K562 (cell line): ENCODE data around the gene FGF23. TPM values are rescaled to one million over a fixed set of nuclear protein-coding genes. Genes with fewer than 3 reads are reported as not detected.

Experiments used
- ATAC-seq: fragments of 200-7000 bp; cut with Tn5 transposase; 3 replicates; pipeline ENCODE4 v1.9.1; 2020; ENCODE audit warnings: moderate library complexity
- BruUV-seq: library from RNA; stranded (reverse); fragments of 400-500 nt; replicated peaks from 2 replicates; lab custom pipeline; 2021; lab: Mats Ljungman, UMichigan
- CTCF ChIA-PET: fragments of 300-600 bp; formaldehyde crosslinking; extraction: SDS; loops from one replicate; lab custom pipeline; 2021; ENCODE audit warnings: low intra/inter-chr PET ratio; lab: Yijun Ruan, JAX
- POLR2A ChIA-PET: fragments of 300-600, 350-650 bp; sonication (Branson Sonifier 250); formaldehyde crosslinking; extraction: SDS; loops from one replicate; lab custom pipeline; 2021; ENCODE audit warnings: antibody characterized with exemption, inconsistent platforms; lab: Yijun Ruan, JAX
- DNase-seq, 4 experiments: peaks; one replicate each; pipeline versions ENCODE4 v3.0.0 to v3.0.0-alpha.2; 2011 to 2018; ENCODE audit warnings: low spot score in 3 of 4, mixed read lengths in 3 of 4; ENCODE audit errors: extremely low read depth in 1 of 4
- FAIRE-seq: peaks from 2 replicates; lab custom pipeline; 2011; peaks lifted over from hg19 to GRCh38; lab: Jason Lieb, UNC
- H2AFZ ChIP-seq: 2 replicates; pipeline ENCODE4 v1.6.0; 2011; ENCODE audit warnings: low read depth, low read length, control low read depth, inconsistent platforms
- H3K27ac ChIP-seq: fragments of 200-600 bp; 3 replicates; pipeline ENCODE4 v1.8.0; 2011; ENCODE audit warnings: low read depth, mild to moderate bottlenecking, control low read depth, inconsistent platforms, low read length, moderate library complexity, mixed read lengths; ENCODE audit errors: extremely low read depth
- H3K27me3 ChIP-seq, 2 experiments: fragments of 300-600 bp in 1 of 2; 2 replicates in 1 of 2; 3 replicates in 1 of 2; pipeline versions ENCODE4 v1.6.0 to v1.8.0; 2011; ENCODE audit warnings: inconsistent platforms in 2 of 2, low read length in 2 of 2, mild to moderate bottlenecking in 1 of 2, mixed read lengths in 1 of 2, moderate library complexity in 1 of 2; ENCODE audit not compliant: control insufficient read depth in 2 of 2, insufficient read depth in 2 of 2
- H3K36me3 ChIP-seq: fragments of 300-600 bp; 3 replicates; pipeline ENCODE4 v1.8.0; 2011; ENCODE audit warnings: mild to moderate bottlenecking, low read length, inconsistent platforms; ENCODE audit not compliant: control insufficient read depth, insufficient read depth
- H3K4me1 ChIP-seq, 2 experiments: fragments of 200-600 bp in 1 of 2; replicated peaks in 1 of 2; 2 replicates in 1 of 2; 3 replicates in 1 of 2; pipeline versions ENCODE4 v1.5.1 to v1.8.0; 2011; ENCODE audit warnings: inconsistent platforms in 2 of 2, low read length in 2 of 2, mild to moderate bottlenecking in 1 of 2, mixed read lengths in 1 of 2, moderate library complexity in 1 of 2; ENCODE audit not compliant: control insufficient read depth in 2 of 2, insufficient read depth in 2 of 2
- H3K4me2 ChIP-seq: 2 replicates; pipeline ENCODE4 v1.6.1; 2011; ENCODE audit warnings: low read length, control low read depth, inconsistent platforms, mixed read lengths; ENCODE audit not compliant: insufficient read depth
- H3K4me3 ChIP-seq: fragments of 200-600 bp; sonication (generic), shearing (Covaris generic); 2 replicates; pipeline ENCODE4 v1.5.1; 2016; ENCODE audit warnings: control low read depth, inconsistent platforms
- H3K79me2 ChIP-seq: fragments of 200-600 bp; 3 replicates; pipeline ENCODE4 v1.8.0; 2011; ENCODE audit warnings: low read length, inconsistent platforms; ENCODE audit not compliant: control insufficient read depth, insufficient read depth
- H3K9ac ChIP-seq, 2 experiments: 2 replicates each; pipeline versions ENCODE4 v1.6.0 to v1.6.1; 2011; ENCODE audit warnings: low read depth in 2 of 2, low read length in 2 of 2, control low read depth in 1 of 2, inconsistent platforms in 1 of 2, mild to moderate bottlenecking in 1 of 2, mixed read lengths in 1 of 2; ENCODE audit not compliant: insufficient read depth in 1 of 2
- H3K9me1 ChIP-seq: one replicate; pipeline ENCODE4 v1.6.0; 2011; ENCODE audit warnings: inconsistent platforms, mild to moderate bottlenecking, low read length, moderate library complexity; ENCODE audit not compliant: control insufficient read depth, insufficient read depth
- H3K9me3 ChIP-seq: replicated peaks from 2 replicates; pipeline ENCODE4 v1.5.1; 2011; ENCODE audit warnings: low read depth, low read length, inconsistent platforms; ENCODE audit not compliant: control insufficient read depth, insufficient read depth
- H4K20me1 ChIP-seq: replicated peaks from 2 replicates; pipeline ENCODE4 v1.6.1; 2011; ENCODE audit warnings: low read length, inconsistent platforms, mixed read lengths; ENCODE audit not compliant: control insufficient read depth, insufficient read depth
- EP400 ChIP-seq: fragments of 450-650 bp; IDR thresholded peaks from 2 replicates; pipeline ENCODE4 v1.6.1; 2017; ENCODE audit warnings: antibody characterized with exemption, mild to moderate bottlenecking, moderate library complexity
- FOXP1 ChIP-seq: sonication (generic); formaldehyde crosslinking; IDR thresholded peaks from 2 replicates; pipeline ENCODE4 v1.8.0; 2022; ENCODE audit warnings: mild to moderate bottlenecking, missing genetic modification reagents
- KLF1 ChIP-seq: fragments of 450-650 bp; IDR thresholded peaks from 2 replicates; pipeline ENCODE4 v1.6.1; 2016; ENCODE audit warnings: missing genetic modification characterization, missing compliant biosample characterization
- MCM5 ChIP-seq: fragments of 450-650 bp; IDR thresholded peaks from 2 replicates; pipeline ENCODE4 v1.6.1; 2016; ENCODE audit warnings: low read depth
- NFIC ChIP-seq: fragments of 450-650 bp; IDR thresholded peaks from 2 replicates; pipeline ENCODE4 v1.6.1; 2017; ENCODE audit warnings: mild to moderate bottlenecking, inconsistent platforms
- RUNX1 ChIP-seq: sonication (generic); IDR thresholded peaks from 2 replicates; pipeline ENCODE4 v1.6.1; 2016; ENCODE audit warnings: antibody characterized with exemption, low read depth
- SIN3A ChIP-seq, 2 experiments: fragments of 150-350 bp in 1 of 2; IDR thresholded peaks; 2 replicates each; pipeline ENCODE4 v1.6.1; 2011 to 2016; ENCODE audit warnings: borderline replicate concordance in 2 of 2, low read depth in 2 of 2, low read length in 2 of 2, mild to moderate bottlenecking in 2 of 2, moderate library complexity in 2 of 2; ENCODE audit not compliant: control insufficient read depth in 1 of 2
- ZFPM2 ChIP-seq: fragments of 250-450 bp; sonication (Bioruptor Pico); IDR thresholded peaks from 2 replicates; pipeline ENCODE4 v1.5.1; 2022; ENCODE audit warnings: mild to moderate bottlenecking
- WGBS: fragments of 100-300 bp; shearing (Covaris generic); methylation state at CpG from one replicate; pipeline ENCODE4 v1.1.6; 2016; ENCODE audit warnings: low coverage, mixed read lengths; ENCODE audit not compliant: insufficient coverage; ENCODE audit errors: missing lambda C conversion rate; 5-methylcytosine and 5-hydroxymethylcytosine counted together
- in situ Hi-C: fragments of 300-500 bp; cut with MboI; formaldehyde crosslinking; loops from 4 replicates; pipeline ENCODE4 v1.15.0; 2018; ENCODE audit warnings: inconsistent platforms, mixed read lengths
- intact Hi-C: fragments of 100-400 bp; cut with micrococcal nuclease; formaldehyde crosslinking; loops from 2 replicates; pipeline ENCODE4 v1.14.2; 2022
- polyA plus RNA-seq, 8 experiments: library from polyadenylated mRNA; depleted of rRNA in 4 of 8; stranded (reverse) in 5 of 8; unstranded in 3 of 8; fragments of >200 nt; fragmentation: Nextera tagmentation in 2 of 8; fragmentation: Illumina TruSeq in 1 of 8; extraction: Ambion mirVana in 2 of 8; extraction: Trizol in 1 of 8; gene quantifications; 2 replicates each; pipeline versions ENCODE4 v1.2.1 to v1.2.3, GENCODE V29; 2011 to 2014; ENCODE audit warnings: inconsistent platforms in 1 of 8, missing spikeins in 1 of 8
- total RNA-seq, 7 experiments: library from RNA; depleted of rRNA in 6 of 7; stranded (reverse); fragments of >200 nt in 6 of 7; fragmentation: Illumina TruSeq in 2 of 7; extraction: Trizol in 2 of 7; gene quantifications; 2 replicates each; pipeline versions ENCODE4 v1.2.1 to v1.2.3, GENCODE V29; 2011 to 2021; ENCODE audit warnings: low replicate concordance in 1 of 7

FGF23 gene
- total and polyA plus RNA-seq, 9 of the 15 experiments (the other 6 are each of a cell fraction or from before 2014, with no cell fraction given): 0.38 TPM; not detected in 8

DNA sequence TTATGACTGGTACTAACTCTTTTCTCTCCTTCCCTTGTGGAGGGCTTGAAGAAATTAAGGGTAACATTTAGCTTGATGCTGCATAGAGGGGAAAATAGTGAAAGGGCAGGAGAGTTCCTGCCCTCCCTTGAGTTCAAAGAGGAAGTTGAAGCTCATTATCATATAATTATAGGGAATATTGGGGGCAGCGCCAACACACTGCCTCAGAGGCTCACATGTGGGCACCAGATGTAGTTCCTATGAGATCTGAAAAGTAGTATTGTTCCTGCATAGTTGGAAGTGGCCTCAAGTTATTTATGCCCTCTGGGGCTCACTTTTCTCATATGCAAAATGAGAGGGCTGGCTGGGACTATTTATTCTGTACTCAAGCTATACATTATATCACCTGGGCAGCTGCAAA lies 33.0 kb upstream of the FGF23 start:
- POLR2A ChIA-PET: no interaction called here

DNA sequence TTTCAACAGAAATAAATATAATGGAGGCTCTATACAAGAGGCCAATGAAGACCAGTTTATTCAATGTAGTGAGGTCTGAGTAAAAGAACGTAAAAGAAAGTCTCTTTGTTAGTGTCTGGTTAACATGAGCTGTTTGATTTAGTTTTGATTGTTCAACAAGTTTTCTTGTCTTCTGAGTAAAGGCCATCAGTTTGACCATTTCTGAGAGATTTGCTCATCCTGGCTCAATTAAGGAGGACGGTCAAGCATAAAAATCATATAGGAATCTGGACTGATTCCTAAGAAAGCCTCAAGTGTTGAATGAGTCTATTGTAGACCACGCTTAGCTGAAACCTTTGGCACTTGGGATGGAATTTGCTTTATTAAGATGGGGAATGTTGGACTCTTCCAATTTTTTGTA lies 32.5 kb upstream of the FGF23 start:
- ChIA-PET CTCF (no interaction called here), POLR2A (no interaction called here)
- Histone ChIP-seq H3K9ac (no peak overlapping the region), H3K27ac (no peak overlapping the region), H4K20me1 (no peaks in the 10 kb centered on the region), H2AFZ (no peak overlapping the region), H3K9me3 (no peaks in the 10 kb centered on the region), H3K79me2 (no peaks in the 10 kb centered on the region), H3K36me3 (no peaks in the 10 kb centered on the region), H3K9me1 (no peaks in the 10 kb centered on the region), H3K27me3 (peaks cover 2 to 21% of the 10 kb centered on the region in 2 experiments; a peak in 4 of 5 replicates), H3K4me3 (no peak overlapping the region), H3K4me2 (no peak overlapping the region), H3K4me1 (peaks cover 0 to 4% of the 10 kb centered on the region in 2 experiments; a peak in 2 of 5 replicates)
- in situ Hi-C loops: no loop called here
- BruUV-seq: no TSS peak
- no peak for ATAC-seq
- WGBS: 8% methylated on average over 2 of the region's 3 CpGs
- no peak for FAIRE-seq
- intact Hi-C loops: no loop called here
- no peak for DNase-seq
- TF ChIP-seq NFIC: no peak
- no peak for TF ChIP-seq MCM5
- TF ChIP-seq KLF1 (tag): no peak
- no peak for TF ChIP-seq SIN3A (IDR thresholded peaks at IDR 0.05; ENCODE audit: borderline replicate concordance in 2 of 2, control insufficient read depth in 1 of 2, low read depth in 2 of 2, low read length in 2 of 2)
- TF ChIP-seq RUNX1: no peak
- TF ChIP-seq, all 486 proteins: peak for 0

More for the DNA sequence above, 33.0 kb upstream of the FGF23 start:
- ATAC-seq (no peak), FAIRE-seq (no peak), DNase-seq (no peak)
- Histone ChIP-seq H3K27me3 (peaks cover 5 to 24% of the 10 kb centered on the region in 2 experiments; a peak in 4 of 5 replicates), H3K4me1 (peaks cover 0 to 4% of the 10 kb centered on the region in 2 experiments; a peak in 2 of 5 replicates), H4K20me1 (no peaks in the 10 kb centered on the region), H3K4me3 (no peak overlapping the region), H3K4me2 (no peak overlapping the region), H3K9ac (no peak overlapping the region), H2AFZ (no peak overlapping the region), H3K36me3 (no peaks in the 10 kb centered on the region), H3K9me1 (no peaks in the 10 kb centered on the region), H3K27ac (no peak overlapping the region), H3K79me2 (no peaks in the 10 kb centered on the region), H3K9me3 (no peaks in the 10 kb centered on the region)
- intact Hi-C loops (no loop called here), in situ Hi-C loops (no loop called here)
- TF ChIP-seq ZFPM2 (no peak), NFIC (no peak), FOXP1 (CRISPR knock-in tag) (no peak), EP400 (no peak)
- 0% methylated on average over 1 of the region's 1 CpG for WGBS
- CTCF ChIA-PET: no interaction called here
- BruUV-seq: no TSS peak
